22Rv1 (cell line): ENCODE results near the gene CYP4F8.

Source experiments
- ZFX ChIP-seq: fragments of 450-650 bp; IDR thresholded peaks from 2 replicates; pipeline ENCODE4 v1.6.1; 2017; ENCODE audit warnings: antibody characterized with exemption, borderline replicate concordance
- TF ChIP-seq, protein P1 (sequence below): fragments of 450-650 bp; IDR thresholded peaks from 2 replicates; pipeline ENCODE4 v1.5.1; 2017; ENCODE audit warnings: mild to moderate bottlenecking

DNA sequence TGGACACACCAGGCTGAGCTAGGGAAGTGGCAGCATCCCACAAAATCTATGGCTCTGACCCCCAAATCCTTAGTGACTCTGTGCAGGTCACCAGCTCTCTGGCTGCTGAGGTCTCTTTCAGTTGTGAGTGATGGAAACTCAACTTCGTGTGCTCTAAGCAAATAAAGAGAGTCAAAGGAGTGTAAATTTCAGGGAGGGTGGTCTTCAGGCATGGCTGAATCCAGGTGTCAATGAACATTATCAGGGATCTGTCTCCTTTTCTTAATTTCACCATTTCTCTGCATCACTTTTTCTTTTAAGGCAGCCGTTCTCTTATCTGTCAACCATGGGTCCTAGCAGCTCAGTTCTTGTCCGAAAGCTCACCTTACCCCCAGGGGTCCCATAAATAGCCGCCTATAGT is 64.1 kb downstream of the CYP4F8 start:
- TF ChIP-seq, protein P1, sequence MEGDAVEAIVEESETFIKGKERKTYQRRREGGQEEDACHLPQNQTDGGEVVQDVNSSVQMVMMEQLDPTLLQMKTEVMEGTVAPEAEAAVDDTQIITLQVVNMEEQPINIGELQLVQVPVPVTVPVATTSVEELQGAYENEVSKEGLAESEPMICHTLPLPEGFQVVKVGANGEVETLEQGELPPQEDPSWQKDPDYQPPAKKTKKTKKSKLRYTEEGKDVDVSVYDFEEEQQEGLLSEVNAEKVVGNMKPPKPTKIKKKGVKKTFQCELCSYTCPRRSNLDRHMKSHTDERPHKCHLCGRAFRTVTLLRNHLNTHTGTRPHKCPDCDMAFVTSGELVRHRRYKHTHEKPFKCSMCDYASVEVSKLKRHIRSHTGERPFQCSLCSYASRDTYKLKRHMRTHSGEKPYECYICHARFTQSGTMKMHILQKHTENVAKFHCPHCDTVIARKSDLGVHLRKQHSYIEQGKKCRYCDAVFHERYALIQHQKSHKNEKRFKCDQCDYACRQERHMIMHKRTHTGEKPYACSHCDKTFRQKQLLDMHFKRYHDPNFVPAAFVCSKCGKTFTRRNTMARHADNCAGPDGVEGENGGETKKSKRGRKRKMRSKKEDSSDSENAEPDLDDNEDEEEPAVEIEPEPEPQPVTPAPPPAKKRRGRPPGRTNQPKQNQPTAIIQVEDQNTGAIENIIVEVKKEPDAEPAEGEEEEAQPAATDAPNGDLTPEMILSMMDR: no peak
- TF ChIP-seq ZFX: no peak
